Panc1 (cell line): Measurements from ENCODE around the gene DLG2. TPM values are rescaled to one million over a fixed set of nuclear protein-coding genes. Genes with fewer than 3 reads are reported as not detected.

Experiments used
- ATAC-seq: fragments of 200-7000 bp; cut with Tn5 transposase; 2 replicates; pipeline ENCODE4 v1.9.1; 2020; ENCODE audit warnings: mild to moderate bottlenecking, moderate library complexity
- BruUV-seq: library from RNA; stranded (reverse); fragments of 400-500 nt; replicated peaks from 2 replicates; lab custom pipeline; 2021; lab: Mats Ljungman, UMichigan
- CTCF ChIA-PET: fragments of 300-600 bp; sonication (Branson Sonifier 250); formaldehyde crosslinking; loops from one replicate; lab custom pipeline; 2022; ENCODE audit warnings: antibody characterized with exemption; lab: Charles Lee
- POLR2A ChIA-PET: fragments of 300-600 bp; sonication (Branson Sonifier 250); formaldehyde crosslinking; loops from one replicate; lab custom pipeline; 2022; ENCODE audit warnings: antibody characterized with exemption; lab: Charles Lee
- DNase-seq: peaks from one replicate; pipeline ENCODE4 v3.0.0-alpha.2; 2010; ENCODE audit warnings: low read depth, low spot score
- H3K27ac ChIP-seq: 2 replicates; pipeline ENCODE4 v1.5.1; 2011; ENCODE audit warnings: mild to moderate bottlenecking, low read length, inconsistent platforms
- H3K27me3 ChIP-seq: fragments of 200-500 bp; sonication (Bioruptor generic); 2 replicates; pipeline ENCODE4 v1.6.0; 2014; ENCODE audit warnings: low read length, inconsistent platforms; ENCODE audit not compliant: control insufficient read depth, insufficient read depth
- H3K36me3 ChIP-seq: fragments of 200-500 bp; sonication (Bioruptor generic); 2 replicates; pipeline ENCODE4 v1.5.1; 2014; ENCODE audit warnings: inconsistent platforms, mild to moderate bottlenecking, low read length, moderate library complexity; ENCODE audit not compliant: control insufficient read depth, insufficient read depth
- H3K4me1 ChIP-seq: 2 replicates; pipeline ENCODE4 v1.5.1; 2011; ENCODE audit warnings: inconsistent platforms, mild to moderate bottlenecking, low read length, moderate library complexity; ENCODE audit not compliant: control insufficient read depth, insufficient read depth
- H3K4me3 ChIP-seq, 2 experiments: 2 replicates each; pipeline ENCODE4 v1.5.1; 2011 to 2012; ENCODE audit warnings: low read depth in 2 of 2, low read length in 2 of 2, mild to moderate bottlenecking in 2 of 2, inconsistent platforms in 1 of 2, moderate library complexity in 1 of 2
- H3K9me3 ChIP-seq: fragments of 200-500 bp; sonication (Bioruptor generic); 2 replicates; pipeline ENCODE4 v1.5.1; 2014; ENCODE audit warnings: low read depth, mild to moderate bottlenecking, inconsistent platforms, low read length, moderate library complexity; ENCODE audit not compliant: control insufficient read depth, insufficient read depth
- CTCF ChIP-seq: fragments of 450-650 bp; IDR thresholded peaks from 2 replicates; pipeline ENCODE4 v1.5.1; 2017; ENCODE audit warnings: mild to moderate bottlenecking
- POLR2AphosphoS5 ChIP-seq: IDR thresholded peaks from 2 replicates; pipeline ENCODE4 v1.6.1; 2012; ENCODE audit warnings: mild to moderate bottlenecking, low read depth, low read length, moderate library complexity
- REST ChIP-seq, 2 experiments: IDR thresholded peaks; 2 replicates each; pipeline ENCODE4 v1.6.1; 2011 to 2012; ENCODE audit warnings: low read depth in 2 of 2, control low read depth in 1 of 2, low read length in 1 of 2, mild to moderate bottlenecking in 1 of 2, moderate library complexity in 1 of 2; ENCODE audit not compliant: insufficient read depth in 1 of 2
- SIN3A ChIP-seq: IDR thresholded peaks from 2 replicates; pipeline ENCODE4 v1.6.1; 2012; ENCODE audit warnings: low read depth, mild to moderate bottlenecking, low read length, moderate library complexity, borderline replicate concordance; ENCODE audit not compliant: insufficient read depth
- TCF7L2 ChIP-seq: IDR thresholded peaks from 2 replicates; pipeline ENCODE4 v1.6.1; 2011; ENCODE audit warnings: mild to moderate bottlenecking, low read depth, low read length, inconsistent platforms
- in situ Hi-C: cut with HindIII; loops from 2 replicates; pipeline ENCODE4 v1.10.0; 2016; ENCODE audit warnings: low sequenced_read_pairs, low pct_unique_long_range_greater_than_20kb
- intact Hi-C: fragments of 100-400 bp; cut with micrococcal nuclease; formaldehyde crosslinking; loops from one replicate; pipeline ENCODE4 v1.10.0; 2022; ENCODE audit not compliant: unreplicated experiment
- total RNA-seq: library from RNA; stranded (reverse); gene quantifications from one replicate; pipeline ENCODE4 v1.2.1, GENCODE V29; 2021; ENCODE audit not compliant: unreplicated experiment

The DLG2 gene
- total RNA-seq, 1 experiment from 2014 or later: 4.2 TPM

- Histone ChIP-seq H3K9me3 (no peaks in the 10 kb centered on the region), H3K36me3 (no peaks in the 10 kb centered on the region), H3K27ac (no peak overlapping the region), H3K4me3 (no peak overlapping the region), H3K27me3 (no peaks in the 10 kb centered on the region), H3K4me1 (no peaks in the 10 kb centered on the region)
- no peak for DNase-seq
- in situ Hi-C loops (no loop called here), intact Hi-C loops (no loop called here)
- BruUV-seq: no TSS peak
- no peak for TF ChIP-seq POLR2AphosphoS5
- TF ChIP-seq SIN3A: no peak
- TF ChIP-seq CTCF: no peak
- no peak for TF ChIP-seq REST (IDR thresholded peaks at IDR 0.05; ENCODE audit: insufficient read depth in 1 of 2, low read depth in 2 of 2, low read length in 1 of 2)
- TF ChIP-seq TCF7L2: no peak
- CTCF ChIA-PET: no interaction called here
- POLR2A ChIA-PET: no interaction called here
- no peak for ATAC-seq
These were observed 379.3 kb downstream of the DLG2 start for GRCh38 chr11:85247797-85248196.

- ATAC-seq: no peak
- intact Hi-C loops: no loop called here
- in situ Hi-C loops: no loop called here
These were observed 388.2 kb downstream of the DLG2 start for GRCh38 chr11:85238906-85239305.

More at GRCh38 chr11:85238906-85239305, 388.2 kb downstream of the DLG2 start:
- 0 out of 2 replicates have a peak, but pooled peaks cover 2% of the 10 kb centered on the region for H3K27me3 ChIP-seq
- no peak overlapping the region for H3K4me3 ChIP-seq
- H3K36me3 ChIP-seq: no peaks in the 10 kb centered on the region
- no peaks in the 10 kb centered on the region for H3K9me3 ChIP-seq
- ChIA-PET CTCF (no interaction called here), POLR2A (no interaction called here)
- no peaks in the 10 kb centered on the region for H3K4me1 ChIP-seq
- TF ChIP-seq REST (IDR thresholded peaks at IDR 0.05; ENCODE audit: insufficient read depth in 1 of 2, low read depth in 2 of 2, low read length in 1 of 2) (no peak), CTCF (no peak), POLR2AphosphoS5 (no peak), TCF7L2 (no peak), SIN3A (no peak)
- BruUV-seq: no TSS peak
- no peak for DNase-seq
- no peak overlapping the region for H3K27ac ChIP-seq
